ENCODE results near the gene TFAM.

GRCh38 chr10:58372607-58373441, 12.4 kb upstream of the TFAM start:
- TF ChIP-seq POLR2A (IDR thresholded peaks at IDR 0.05) (no peak), CTCF (IDR thresholded peaks at IDR 0.05) (no peak)
